ENCODE results near the gene RSRC2.
"Not testable (repeated sequence)": the region's sequence is repeated elsewhere in the genome, so short reads cannot be mapped to it uniquely, and the experiment has no call there.

The RSRC2 gene

DNA sequence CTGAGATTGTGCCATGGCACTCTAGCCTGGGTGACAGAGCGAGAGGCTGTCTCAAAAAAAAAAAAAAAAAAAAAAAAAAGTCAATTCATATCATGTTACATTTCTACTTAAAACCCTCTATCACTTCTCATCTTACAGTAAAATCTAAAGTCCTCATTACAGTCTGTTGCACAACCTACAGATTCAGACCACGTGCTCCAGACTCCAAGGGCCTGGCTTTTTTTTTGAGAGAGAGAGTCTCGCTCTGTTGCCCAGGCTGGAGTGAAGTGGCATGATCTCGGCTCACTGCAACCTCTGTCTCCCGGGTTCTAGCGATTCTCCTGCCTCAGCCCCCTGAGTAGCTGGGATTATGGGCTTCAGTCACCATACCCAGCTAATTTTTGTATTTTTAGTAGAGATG is 40.4 kb downstream of the RSRC2 start:
- not testable (repeated sequence) for DNase-seq (ENCODE audit: low read depth)

DNA sequence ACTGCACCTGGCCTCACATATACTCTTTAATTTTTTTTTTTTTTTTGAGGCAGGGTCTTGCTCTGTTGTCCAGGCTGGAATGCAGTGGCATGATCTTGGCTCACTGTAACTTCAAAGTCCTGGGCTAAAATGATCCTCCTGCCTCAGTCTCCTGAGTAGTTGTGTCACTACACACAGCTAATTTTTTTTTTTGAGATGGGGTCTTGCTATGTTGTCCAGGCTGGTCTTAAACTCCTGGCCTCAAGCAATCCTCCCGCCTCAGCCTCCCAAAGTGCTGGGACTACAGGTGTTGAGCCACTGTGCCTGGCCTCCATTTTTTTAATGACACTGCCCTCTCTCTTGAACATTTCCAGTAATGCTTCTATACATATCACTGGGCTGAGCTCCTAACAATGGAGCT is 42.4 kb downstream of the RSRC2 start:
- not testable (repeated sequence) for DNase-seq (ENCODE audit: low read depth)

DNA sequence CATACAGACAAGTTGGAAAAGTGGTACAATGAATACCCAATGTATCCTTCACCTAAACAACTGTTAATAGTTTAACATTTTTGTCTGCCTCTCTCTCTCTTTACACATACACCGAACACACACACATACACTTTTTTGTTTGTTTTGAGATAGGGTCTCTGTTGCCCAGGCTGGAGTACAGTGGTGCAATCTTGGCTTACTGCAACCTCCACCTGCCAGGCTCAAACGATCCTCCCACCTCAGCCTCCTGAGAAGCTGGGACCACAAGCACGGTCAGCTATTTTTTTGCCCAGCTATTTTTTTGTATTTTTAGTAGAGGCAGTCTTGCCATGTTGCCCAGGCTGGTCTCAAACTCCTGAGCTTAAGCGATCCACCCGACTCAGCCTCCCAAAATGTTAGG is 42.8 kb downstream of the RSRC2 start:
- no peak for DNase-seq (ENCODE audit: low read depth)

DNA sequence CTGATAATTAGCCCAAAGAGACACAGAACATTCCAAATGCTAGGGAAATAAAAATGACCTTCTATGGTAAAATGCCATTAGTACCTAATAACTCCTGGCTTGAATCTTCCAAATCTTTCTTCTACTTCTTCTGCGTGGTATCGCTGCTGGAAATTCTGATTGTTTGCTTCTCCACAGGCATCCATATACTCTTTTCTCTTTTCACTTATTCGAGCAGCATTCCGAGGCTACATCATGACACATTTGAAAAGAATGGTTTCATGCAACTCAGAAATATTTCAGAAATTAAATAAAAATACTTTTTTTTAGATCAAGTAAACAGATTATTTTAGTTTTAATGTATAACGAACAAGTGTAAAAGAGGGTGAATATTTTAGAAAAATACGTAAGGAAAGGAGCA is 44.9 kb downstream of the RSRC2 start:
- no peak for DNase-seq (ENCODE audit: low read depth)

DNA sequence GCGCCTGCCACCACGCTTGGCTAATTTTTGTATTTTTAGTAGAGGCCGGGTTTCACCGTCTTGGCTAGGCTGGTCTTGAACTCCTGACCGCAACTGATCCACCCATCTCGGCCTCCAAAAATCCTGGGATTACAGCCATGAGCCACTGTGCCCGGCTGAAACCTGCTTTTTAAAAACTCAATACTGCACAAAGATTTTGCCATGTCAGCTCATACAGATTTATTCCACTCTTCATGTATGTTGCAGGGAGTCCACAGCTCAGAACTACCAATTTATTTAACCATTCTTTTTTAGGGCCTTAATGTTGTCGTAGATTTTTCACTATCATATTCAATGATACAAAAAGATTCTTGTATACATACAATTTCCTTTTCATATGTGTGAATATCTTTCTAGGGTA is 46.0 kb downstream of the RSRC2 start:
- DNase-seq (ENCODE audit: low read depth), result no peak

DNA sequence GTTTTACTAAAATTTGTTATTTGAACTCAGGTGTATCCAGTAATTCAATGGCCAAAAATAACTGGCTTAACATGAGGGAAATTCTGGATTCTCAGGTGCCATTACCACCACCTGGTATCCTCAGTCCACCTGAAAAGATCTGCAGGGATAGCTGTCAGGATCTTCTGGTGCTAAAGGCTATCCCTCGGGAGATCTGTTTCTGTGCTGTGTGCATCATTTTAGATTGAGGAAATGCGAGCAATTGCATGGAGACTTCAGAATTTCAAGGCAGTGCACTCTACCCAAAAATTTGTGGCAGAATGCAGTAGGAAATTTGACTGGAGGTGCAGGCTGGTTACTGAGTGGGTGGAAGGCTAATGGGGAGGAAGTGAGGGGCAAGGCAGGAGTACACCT is 52.4 kb downstream of the RSRC2 start:
- no peak for DNase-seq (ENCODE audit: low read depth)

DNA sequence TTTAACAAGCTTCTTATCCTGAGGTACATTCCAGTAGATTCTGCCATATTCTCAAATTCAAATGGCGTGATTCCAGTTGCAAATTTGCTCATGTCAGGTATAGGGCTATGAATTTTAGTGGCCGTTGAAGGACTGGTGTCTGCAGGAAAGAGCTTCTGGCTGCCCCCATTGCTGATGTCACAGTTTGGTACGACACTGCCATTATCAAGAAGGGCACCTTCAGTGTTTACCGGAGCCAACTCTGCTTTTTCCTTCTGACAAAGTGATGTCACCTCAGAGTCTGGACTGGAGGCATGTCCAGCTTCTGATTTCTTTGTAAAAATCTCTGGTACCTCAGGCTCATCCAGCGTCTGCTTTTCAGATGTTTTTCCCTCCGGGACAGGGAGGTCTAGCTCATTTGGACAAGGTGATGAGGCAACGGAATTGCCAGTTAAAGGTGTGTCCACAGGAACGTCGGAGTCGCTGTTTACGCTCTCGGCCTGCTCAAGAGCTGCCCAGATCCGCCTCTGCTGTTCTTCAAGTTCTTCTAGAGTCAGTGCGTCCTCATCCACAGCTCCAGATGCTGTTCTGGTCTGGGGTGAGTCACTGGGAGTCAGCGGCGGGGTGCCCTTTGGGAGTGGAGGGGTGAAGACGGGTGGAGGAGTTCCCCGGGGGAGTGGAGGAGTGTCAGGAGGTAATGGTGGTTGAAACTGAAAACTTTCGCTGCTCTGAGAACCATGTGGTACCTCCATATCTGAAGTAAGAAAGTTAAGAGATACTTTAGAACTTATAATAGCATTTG is 53.0 kb downstream of the RSRC2 start:
- no peak for DNase-seq (ENCODE audit: low read depth)

DNA sequence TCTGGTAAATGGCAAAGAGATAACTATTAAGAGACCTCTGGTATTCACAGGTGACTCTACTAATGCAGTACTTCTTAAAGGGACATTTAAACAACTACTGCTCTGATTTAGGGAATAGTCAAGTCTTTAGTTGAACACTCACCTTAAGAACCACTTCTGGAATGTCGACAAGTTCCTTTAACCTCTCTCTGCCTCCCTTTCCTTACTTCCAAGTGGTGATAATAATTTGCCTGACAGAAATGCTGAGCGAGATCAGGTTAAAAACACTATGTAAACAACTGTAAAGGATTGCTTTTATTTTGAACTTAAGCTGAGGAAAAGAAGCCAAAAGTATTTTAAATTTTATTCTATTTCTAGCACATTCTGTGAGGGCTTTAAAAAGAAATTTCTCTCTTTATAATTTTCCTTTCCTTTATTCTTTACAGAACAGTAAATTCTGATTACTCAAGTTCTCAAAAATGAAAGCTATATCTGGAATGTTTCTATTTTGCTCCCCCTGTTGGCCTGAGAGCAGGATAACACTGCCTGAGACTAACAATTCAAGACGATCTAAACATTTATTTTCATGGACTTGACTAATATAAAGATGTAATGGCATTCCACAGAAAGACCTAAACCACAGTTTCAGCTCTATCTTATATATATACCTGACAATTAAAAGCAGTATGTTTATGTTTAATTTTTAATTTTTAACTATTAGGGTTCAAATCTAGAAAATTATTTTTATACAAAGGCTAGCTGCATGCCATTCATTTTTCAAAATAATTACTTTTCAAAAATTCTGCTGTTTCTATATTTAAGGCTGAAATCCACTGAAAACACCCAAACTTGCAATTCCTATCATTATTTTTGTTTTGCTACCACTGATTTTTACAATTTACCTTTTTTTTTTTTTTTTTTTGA is 55.2 kb downstream of the RSRC2 start:
- no peak for DNase-seq (ENCODE audit: low read depth)

DNA sequence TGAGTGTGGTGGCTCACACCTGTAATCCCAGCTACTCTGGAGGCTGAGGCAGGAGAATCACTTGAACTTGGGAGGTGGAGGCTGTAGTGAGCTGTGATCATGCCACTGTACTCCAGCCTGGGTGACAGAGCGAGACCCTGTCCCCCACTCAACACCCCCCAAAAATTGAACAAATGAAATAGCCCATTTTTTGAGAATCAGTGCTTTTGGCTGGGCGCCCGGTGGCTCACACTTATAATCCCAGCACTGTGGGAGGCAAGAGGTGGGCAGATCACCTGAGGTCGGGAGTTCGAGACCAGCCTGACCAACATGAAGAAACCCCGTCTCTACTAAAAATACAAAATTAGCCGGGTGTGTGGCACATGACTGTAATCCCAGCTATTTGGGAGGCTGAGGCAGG is 56.2 kb downstream of the RSRC2 start:
- DNase-seq (ENCODE audit: low read depth), result not testable (repeated sequence)

DNA sequence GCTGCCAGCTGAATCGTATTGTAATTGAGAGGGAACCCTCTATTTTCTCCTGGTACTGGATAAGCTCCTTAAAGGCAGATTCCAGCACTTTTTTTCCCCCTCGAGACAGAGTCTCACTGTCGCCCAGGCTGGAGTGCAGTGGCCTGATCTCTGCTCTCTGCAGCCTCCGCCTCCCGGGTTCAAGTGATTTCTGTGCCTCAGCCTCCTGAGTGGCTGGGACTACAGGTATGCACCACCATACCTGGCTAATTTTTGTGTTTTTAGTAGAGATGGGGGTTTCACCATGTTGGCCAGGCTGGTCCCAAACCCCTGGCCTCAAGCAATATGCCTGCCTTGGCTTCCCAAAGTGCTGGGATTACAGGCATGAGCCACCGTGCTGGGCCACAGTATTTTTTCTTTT is 56.9 kb downstream of the RSRC2 start:
- not testable (repeated sequence) for DNase-seq (ENCODE audit: low read depth)

DNA sequence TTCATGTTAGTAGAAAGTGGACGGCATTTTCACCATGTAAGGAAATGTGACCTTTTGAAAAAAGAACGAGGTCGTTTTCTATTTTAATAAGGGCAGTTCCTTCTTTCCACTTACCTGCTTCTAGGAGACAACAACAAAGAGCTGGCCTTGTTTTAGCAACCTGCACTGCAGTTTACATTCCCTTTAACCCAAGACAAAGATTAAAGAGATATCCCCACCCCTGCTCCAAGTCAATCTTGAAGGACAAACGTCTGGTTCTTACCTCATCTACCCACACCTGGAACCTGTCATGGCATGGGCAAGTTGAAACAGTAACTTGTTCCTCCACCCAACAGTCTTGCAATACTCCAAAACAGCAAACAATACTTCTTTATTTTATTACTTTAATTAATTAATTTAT is 58.8 kb downstream of the RSRC2 start:
- no peak for DNase-seq (ENCODE audit: low read depth)

DNA sequence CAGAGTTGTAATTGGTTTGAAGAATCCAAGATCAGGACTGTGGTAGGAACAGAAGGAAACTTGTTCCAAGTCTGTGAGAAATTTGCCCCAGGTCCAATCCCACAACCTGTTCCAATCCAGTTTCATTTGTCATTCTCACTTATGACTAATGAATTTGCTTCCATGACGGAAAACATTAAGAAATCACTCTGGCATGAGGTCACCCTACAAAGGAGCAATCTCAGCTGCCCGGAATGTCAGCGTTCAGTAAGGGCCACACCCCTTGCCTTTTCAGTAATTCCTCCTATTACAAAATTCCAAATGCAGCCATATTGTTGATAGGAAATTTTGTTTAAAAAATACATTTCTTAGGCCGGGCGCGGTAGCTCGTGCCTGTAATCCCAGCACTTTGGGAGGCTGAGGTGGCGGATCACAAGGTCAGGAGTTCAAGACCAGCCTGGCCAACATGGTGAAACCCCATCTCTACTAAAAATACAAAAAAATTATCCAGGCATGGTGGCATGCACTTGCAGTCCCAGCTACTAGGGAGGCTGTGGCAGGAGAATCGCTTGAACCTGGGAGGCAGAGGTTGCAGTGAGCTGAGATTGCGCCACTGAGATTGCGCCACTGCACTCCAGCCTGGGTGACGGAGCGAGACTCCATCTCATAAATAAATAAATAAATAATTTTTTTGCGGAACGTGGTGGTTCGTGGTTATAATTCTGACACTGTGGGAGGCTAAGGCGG is 62.3 kb downstream of the RSRC2 start:
- not testable (repeated sequence) for DNase-seq (ENCODE audit: low read depth)

DNA sequence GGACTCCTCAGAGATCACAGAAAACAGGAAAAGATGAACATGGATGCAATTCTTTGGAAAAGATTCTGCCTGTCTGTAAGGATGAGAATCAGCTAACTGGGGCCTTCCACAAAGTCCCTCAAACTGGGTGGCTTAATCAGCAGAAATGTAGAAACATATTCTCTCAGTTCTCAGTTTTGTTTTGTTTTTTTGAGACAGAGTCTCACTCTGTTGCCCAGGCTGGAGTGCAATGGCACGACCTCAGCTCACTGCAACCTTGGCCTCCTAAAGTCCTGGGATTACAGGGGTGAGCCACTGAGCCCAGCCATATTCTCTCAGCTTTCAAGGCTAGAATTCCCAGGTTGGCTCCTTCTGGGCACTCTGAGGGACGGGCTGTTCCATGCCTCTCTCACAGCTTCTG is 66.1 kb downstream of the RSRC2 start:
- DNase-seq (ENCODE audit: low read depth), result no peak

DNA sequence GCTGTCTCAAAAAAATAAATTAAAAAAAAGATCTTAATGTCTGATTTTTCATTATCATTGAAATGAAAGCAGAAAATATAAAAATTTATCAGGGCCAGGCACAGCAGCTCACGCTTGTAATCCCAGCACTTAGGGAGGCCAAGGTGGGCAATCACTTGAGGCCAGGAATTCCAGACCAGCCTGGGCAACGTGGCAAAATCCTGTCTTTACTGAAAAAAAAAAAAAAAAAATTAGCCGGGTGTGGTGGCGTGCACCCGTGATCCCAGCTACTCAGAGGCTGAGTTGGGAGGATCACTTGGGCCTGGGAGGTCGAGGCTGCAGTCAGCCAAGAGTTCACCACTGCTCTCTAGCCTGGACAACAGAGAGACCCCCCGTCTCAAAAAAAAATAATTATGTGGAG is 66.7 kb downstream of the RSRC2 start:
- DNase-seq (ENCODE audit: low read depth), result no peak

DNA sequence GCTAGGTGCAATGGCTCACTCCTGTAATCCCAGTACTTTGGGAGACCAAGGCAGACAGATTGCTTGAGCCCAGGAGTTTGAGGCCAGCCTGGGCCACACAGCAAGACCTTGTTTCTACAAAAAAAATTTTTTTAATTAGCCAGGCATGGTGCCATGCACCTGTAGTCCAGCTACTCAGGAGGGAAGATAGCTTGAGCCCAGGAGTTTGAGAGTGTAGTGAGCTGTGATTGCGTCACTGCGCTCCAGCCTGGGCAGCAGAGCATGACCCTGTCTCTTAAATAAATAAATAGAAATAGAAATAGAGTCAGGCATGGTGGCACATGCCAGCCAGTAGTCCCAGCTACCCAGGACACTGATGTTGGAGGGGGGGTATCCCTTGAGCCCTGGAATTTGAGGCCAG is 67.5 kb downstream of the RSRC2 start:
- DNase-seq (ENCODE audit: low read depth), result no peak

DNA sequence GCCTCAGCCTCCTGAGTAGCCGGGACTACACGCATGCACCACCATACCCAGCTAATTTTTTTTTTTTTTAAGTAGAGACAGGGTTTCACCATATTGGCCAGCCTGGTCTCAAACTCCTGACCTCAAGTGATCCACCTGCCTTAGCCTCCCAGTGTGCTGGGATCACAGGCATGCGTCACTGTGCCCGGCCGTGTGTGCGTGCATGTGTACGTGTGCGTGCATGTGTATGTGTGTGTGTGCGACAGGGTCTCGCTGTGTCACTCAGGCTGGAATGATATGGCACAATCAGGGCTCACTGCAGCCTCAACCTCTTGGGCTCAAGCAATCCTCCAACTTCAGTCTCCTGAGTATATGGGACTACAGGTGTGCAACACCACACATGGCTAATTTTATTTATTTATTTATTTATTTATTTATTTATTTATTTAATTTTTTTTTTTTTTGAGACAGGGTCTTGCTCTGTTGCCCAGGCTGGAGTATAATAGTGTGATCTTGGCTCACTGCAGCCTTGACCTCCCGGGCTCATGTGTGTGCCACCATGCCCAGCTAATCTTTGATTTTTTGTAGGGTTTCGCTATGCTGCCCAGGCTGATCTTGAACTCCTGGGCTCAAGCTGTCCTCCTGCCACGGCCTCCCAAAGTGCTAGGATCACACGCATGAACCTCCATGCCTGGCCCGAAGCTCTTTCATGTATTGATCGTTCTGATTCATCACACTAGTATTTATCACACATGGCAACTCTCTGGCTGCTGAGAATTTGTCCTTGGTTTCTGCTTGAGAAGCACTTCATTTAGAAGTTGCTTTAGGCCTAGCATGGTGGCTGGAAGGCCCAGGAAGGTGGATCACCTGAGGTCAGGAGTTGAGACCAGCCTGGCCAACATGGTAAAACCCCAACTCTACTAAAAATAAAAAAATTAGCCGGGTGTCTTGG is 68.4 kb downstream of the RSRC2 start:
- DNase-seq (ENCODE audit: low read depth), result no peak

DNA sequence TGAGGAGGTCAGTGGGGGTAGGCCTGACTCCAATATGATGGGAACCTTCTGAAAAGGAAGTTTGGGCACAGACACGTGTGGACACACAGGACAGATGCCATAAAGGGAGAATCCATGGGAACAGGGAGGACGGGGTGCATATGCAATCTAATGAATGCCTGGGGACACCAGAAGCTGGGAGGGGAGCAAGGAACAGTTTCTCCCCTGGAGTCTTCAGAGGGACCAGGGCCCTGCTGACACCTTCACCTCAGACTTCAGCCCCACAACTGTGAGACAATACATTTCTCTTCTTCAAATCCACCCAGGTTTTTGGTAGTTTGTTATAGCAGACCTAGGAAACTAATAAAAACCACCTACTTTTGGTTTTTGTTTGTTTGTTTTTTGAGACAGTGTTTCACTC is 69.1 kb downstream of the RSRC2 start:
- no peak for DNase-seq (ENCODE audit: low read depth)

DNA sequence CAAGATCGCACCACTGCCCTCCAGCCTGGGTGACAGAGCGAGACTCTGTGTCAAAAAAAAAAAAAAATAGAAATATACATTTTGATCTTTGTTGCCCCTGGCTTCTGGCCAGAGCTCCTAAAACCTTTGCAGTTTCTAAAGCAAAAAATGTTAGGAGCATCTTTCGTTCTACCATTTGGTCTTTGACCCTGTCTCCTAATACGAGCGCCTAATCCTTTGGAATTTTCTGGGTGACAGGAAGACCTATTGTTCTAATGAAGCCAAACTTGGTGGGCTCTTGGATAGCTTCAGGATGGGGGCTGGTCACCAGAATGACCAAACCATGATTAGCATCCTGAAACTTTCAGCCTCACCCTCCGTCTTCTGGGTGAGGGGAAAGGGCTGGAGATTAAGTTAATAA is 72.0 kb downstream of the RSRC2 start:
- no peak for DNase-seq (ENCODE audit: low read depth)

DNA sequence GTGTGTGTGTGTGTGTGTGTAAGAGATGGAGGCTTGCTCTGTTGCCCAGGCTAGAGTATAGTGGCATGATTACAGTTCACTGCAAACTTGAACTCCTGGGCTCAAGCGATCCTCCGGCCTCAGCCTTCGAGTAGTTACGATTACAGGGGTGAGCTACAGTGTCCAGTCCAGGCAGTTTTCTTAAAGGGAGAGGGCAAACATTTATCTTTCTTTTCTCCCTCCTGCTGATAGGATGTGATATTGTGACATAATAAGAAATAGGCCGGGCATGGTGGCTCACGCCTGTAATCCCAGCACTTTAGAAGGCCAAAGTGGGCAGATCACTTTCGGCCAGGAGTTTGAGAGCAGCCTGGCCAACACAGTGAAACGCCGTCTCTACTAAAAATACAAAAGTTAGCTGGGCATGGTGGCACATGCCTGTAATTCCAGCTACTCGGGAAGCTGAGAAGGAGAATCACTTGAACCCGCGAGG is 72.5 kb downstream of the RSRC2 start:
- DNase-seq (ENCODE audit: low read depth), result no peak
